ENCODE results near the gene NOS1. TPM values are rescaled to one million over a fixed set of nuclear protein-coding genes. Genes with fewer than 3 reads are reported as not detected.
"Not testable (repeated sequence)": the region's sequence is repeated elsewhere in the genome, so short reads cannot be mapped to it uniquely, and the experiment has no call there.

The NOS1 gene
- total and polyA plus RNA-seq, 2 donors (not counting 3 experiments of a cell fraction or from before 2014, with no cell fraction given), result not detected

DNA sequence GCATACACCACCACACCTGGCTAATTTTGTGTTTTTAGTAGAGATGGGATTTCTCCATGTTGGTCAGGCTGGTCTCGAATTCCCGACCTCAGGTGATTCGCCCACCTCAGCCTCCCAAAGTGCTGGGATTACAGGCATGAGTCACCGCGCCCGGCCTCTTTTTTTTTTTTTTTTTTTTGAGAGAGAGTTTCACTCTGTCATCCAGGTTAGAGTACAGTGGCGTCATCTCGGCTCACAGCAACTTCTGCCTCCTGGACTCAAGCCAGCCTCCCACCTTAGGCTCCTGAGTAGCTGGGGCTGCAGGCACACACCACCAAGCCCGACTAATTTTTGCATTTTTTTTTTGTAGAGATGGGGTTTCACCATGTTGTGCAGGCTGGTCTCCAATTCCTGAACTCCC, 166.4 kb downstream of the NOS1 start:
- intact Hi-C loops (cut with micrococcal nuclease), result loop anchor here (5.0 kb wide), 1 partner anchor 947 kb away; no protein-coding TSS in a partner anchor

GRCh38 chr12:117193903-117194302, 167.5 kb downstream of the NOS1 start:
- POLR2A ChIA-PET, result no interaction called here
- CTCF ChIA-PET, result no interaction called here
- H3K9me1 ChIP-seq (replicated peaks; ENCODE audit: control insufficient read depth, extremely low read depth, insufficient read depth, low read length), result no peaks in the 10 kb centered on the region
- H3K4me3 ChIP-seq (replicated peaks in 1 of 3; ENCODE audit: insufficient read depth in 1 of 3, low read depth in 1 of 3, low read length in 3 of 3), result no peak overlapping the region
- H3K9me3 ChIP-seq (replicated peaks; ENCODE audit: control insufficient read depth, insufficient read depth, low read length), result no peaks in the 10 kb centered on the region
- FAIRE-seq (no peak), DNase-seq (ENCODE audit: low read depth, low spot score) (no peak)
- peaks cover 3 to 4% of the 10 kb centered on the region in 2 experiments for H3K27me3 ChIP-seq (ENCODE audit: control insufficient read depth in 2 of 2, insufficient read depth in 2 of 2, low read length in 2 of 2)
- H3K4me2 ChIP-seq (ENCODE audit: insufficient read depth, low read length), result no peak overlapping the region
- no peak overlapping the region for H2AFZ ChIP-seq (ENCODE audit: low read depth, low read length)
- no peaks in the 10 kb centered on the region for H4K20me1 ChIP-seq (replicated peaks; ENCODE audit: control insufficient read depth, extremely low read depth, insufficient read depth, low read length)
- H3K27ac ChIP-seq (ENCODE audit: insufficient read depth, low read depth, low read length), result no peak overlapping the region
- no TSS peak for BruUV-seq (replicated peaks)
- H3K36me3 ChIP-seq (ENCODE audit: control insufficient read depth in 2 of 2, extremely low read depth in 1 of 2, insufficient read depth in 2 of 2, low read length in 2 of 2), result no peaks in the 10 kb centered on the region
- H3K79me2 ChIP-seq (ENCODE audit: control insufficient read depth, insufficient read depth, low read length), result peaks cover 8% of the 10 kb centered on the region
- peaks cover 5% of the 10 kb centered on the region for H3K4me1 ChIP-seq (ENCODE audit: control insufficient read depth, extremely low read depth, insufficient read depth, low read length)
- no peak for TF ChIP-seq MYC (IDR thresholded peaks at IDR 0.05; ENCODE audit: low read depth, low read length)
- TF ChIP-seq EZH2 (IDR thresholded peaks at IDR 0.05; ENCODE audit: borderline replicate concordance, low read depth, low read length, severe bottlenecking), result no peak
- no peak for TF ChIP-seq GATA2 (IDR thresholded peaks at IDR 0.05; ENCODE audit: insufficient read depth, insufficient read length, low read depth, low read length)
- no peak for TF ChIP-seq JUN (IDR thresholded peaks at IDR 0.05; ENCODE audit: borderline replicate concordance, insufficient read depth, insufficient read length, low read depth)
- TF ChIP-seq MAX (IDR thresholded peaks at IDR 0.05; ENCODE audit: insufficient read depth, insufficient read length), result no peak
- TF ChIP-seq FOS (IDR thresholded peaks at IDR 0.05; ENCODE audit: borderline replicate concordance, insufficient read depth, low read length), result no peak
- dilution Hi-C loops (cut with MboI; ENCODE audit: extremely low pct_ligation_motif_present, low sequenced_read_pairs), result no loop called here
- intact Hi-C loops (cut with micrococcal nuclease), result no loop called here
- no peak overlapping the region for H3K9ac ChIP-seq (replicated peaks; ENCODE audit: extremely low read depth, insufficient read depth, low read length)

More for the DNA sequence above, 166.4 kb downstream of the NOS1 start:
- POLR2A ChIA-PET; DNase-seq (ENCODE audit: low read depth, low spot score); H4K20me1 ChIP-seq (replicated peaks; ENCODE audit: control insufficient read depth, extremely low read depth, insufficient read depth, low read length); FAIRE-seq; H3K4me3 ChIP-seq (replicated peaks in 1 of 3; ENCODE audit: insufficient read depth in 1 of 3, low read depth in 1 of 3, low read length in 3 of 3); BruUV-seq (replicated peaks); H3K27me3 ChIP-seq (ENCODE audit: control insufficient read depth in 2 of 2, insufficient read depth in 2 of 2, low read length in 2 of 2); H3K9ac ChIP-seq (replicated peaks; ENCODE audit: extremely low read depth, insufficient read depth, low read length); dilution Hi-C loops (cut with MboI; ENCODE audit: extremely low pct_ligation_motif_present, low sequenced_read_pairs); CTCF ChIA-PET; H3K9me1 ChIP-seq (replicated peaks; ENCODE audit: control insufficient read depth, extremely low read depth, insufficient read depth, low read length); H3K79me2 ChIP-seq (ENCODE audit: control insufficient read depth, insufficient read depth, low read length); H2AFZ ChIP-seq (ENCODE audit: low read depth, low read length); H3K27ac ChIP-seq (ENCODE audit: insufficient read depth, low read depth, low read length); H3K4me2 ChIP-seq (ENCODE audit: insufficient read depth, low read length); H3K36me3 ChIP-seq (ENCODE audit: control insufficient read depth in 2 of 2, extremely low read depth in 1 of 2, insufficient read depth in 2 of 2, low read length in 2 of 2); H3K9me3 ChIP-seq (replicated peaks; ENCODE audit: control insufficient read depth, insufficient read depth, low read length); H3K4me1 ChIP-seq (ENCODE audit: control insufficient read depth, extremely low read depth, insufficient read depth, low read length): not testable (repeated sequence)

DNA sequence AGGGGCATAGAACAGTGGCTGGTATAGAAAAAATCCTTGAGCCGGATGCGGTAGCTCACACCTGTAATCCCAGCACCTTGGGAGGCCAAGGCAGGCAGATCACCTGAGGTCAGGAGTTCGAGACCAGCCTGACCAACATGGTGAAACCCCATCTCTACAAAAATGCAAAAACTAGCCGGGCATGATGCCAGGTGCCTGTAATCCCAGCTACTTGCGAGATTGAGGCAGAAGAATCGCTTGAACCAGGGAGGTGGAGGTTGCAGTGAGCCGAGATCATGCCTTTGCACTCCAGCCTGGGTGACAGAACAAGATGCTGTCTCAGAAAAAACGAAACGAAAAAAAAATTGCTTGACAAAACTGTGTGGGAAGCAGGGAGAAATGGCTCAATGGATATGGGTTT, 168.8 kb downstream of the NOS1 start:
- dilution Hi-C loops (cut with MboI; ENCODE audit: extremely low pct_ligation_motif_present, low sequenced_read_pairs); CTCF ChIA-PET; BruUV-seq (replicated peaks); FAIRE-seq; H3K27me3 ChIP-seq (ENCODE audit: control insufficient read depth in 2 of 2, insufficient read depth in 2 of 2, low read length in 2 of 2); H3K9me3 ChIP-seq (replicated peaks; ENCODE audit: control insufficient read depth, insufficient read depth, low read length); H2AFZ ChIP-seq (ENCODE audit: low read depth, low read length); H3K4me1 ChIP-seq (ENCODE audit: control insufficient read depth, extremely low read depth, insufficient read depth, low read length); H3K36me3 ChIP-seq (ENCODE audit: control insufficient read depth in 2 of 2, extremely low read depth in 1 of 2, insufficient read depth in 2 of 2, low read length in 2 of 2); H3K27ac ChIP-seq (ENCODE audit: insufficient read depth, low read depth, low read length); H3K4me2 ChIP-seq (ENCODE audit: insufficient read depth, low read length); H3K9ac ChIP-seq (replicated peaks; ENCODE audit: extremely low read depth, insufficient read depth, low read length); intact Hi-C loops (cut with micrococcal nuclease); DNase-seq (ENCODE audit: low read depth, low spot score); H3K4me3 ChIP-seq (replicated peaks in 1 of 3; ENCODE audit: insufficient read depth in 1 of 3, low read depth in 1 of 3, low read length in 3 of 3); H3K9me1 ChIP-seq (replicated peaks; ENCODE audit: control insufficient read depth, extremely low read depth, insufficient read depth, low read length); POLR2A ChIA-PET; H4K20me1 ChIP-seq (replicated peaks; ENCODE audit: control insufficient read depth, extremely low read depth, insufficient read depth, low read length): not testable (repeated sequence)
- H3K79me2 ChIP-seq (ENCODE audit: control insufficient read depth, insufficient read depth, low read length), result peaks cover 12% of the 10 kb centered on the region

Measured in endothelial cell of umbilical vein (primary cell).